ENCODE results near the gene FAM241A.

DNA sequence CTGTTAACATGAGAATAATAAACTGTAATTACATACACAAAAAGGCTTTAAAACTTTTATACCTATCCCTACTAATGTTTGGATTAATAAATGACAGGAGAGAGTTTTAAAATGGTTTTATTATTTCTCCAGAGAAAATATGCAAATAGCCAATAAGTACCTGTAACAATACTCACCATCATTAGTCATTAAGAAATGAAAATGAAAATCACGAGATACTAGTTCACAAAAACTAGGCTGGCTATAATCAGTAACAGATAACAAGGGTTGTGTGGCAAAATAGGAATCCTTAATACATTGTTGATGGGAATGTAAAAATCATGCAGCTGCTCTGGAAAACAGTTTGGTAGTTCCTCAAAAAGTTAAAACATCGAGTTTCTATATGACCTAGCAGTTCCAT, 61.2 kb downstream of the FAM241A start:
- no peak for TF ChIP-seq EZH2phosphoT487 (IDR thresholded peaks at IDR 0.05; ENCODE audit: borderline replicate concordance)
- TF ChIP-seq, protein P1, sequence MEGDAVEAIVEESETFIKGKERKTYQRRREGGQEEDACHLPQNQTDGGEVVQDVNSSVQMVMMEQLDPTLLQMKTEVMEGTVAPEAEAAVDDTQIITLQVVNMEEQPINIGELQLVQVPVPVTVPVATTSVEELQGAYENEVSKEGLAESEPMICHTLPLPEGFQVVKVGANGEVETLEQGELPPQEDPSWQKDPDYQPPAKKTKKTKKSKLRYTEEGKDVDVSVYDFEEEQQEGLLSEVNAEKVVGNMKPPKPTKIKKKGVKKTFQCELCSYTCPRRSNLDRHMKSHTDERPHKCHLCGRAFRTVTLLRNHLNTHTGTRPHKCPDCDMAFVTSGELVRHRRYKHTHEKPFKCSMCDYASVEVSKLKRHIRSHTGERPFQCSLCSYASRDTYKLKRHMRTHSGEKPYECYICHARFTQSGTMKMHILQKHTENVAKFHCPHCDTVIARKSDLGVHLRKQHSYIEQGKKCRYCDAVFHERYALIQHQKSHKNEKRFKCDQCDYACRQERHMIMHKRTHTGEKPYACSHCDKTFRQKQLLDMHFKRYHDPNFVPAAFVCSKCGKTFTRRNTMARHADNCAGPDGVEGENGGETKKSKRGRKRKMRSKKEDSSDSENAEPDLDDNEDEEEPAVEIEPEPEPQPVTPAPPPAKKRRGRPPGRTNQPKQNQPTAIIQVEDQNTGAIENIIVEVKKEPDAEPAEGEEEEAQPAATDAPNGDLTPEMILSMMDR (conservative IDR thresholded peaks at IDR 0.05; ENCODE audit: low read length), result no peak

Measured in Loucy (cell line).